Aorta (tissue), 5 donors: ENCODE data around the gene VPS9D1. TPM values are rescaled to one million over a fixed set of nuclear protein-coding genes. Genes with fewer than 3 reads are reported as not detected.
A peak's percentile ranks its signal among the peaks of the same experiment; 100 is the strongest.

ENCODE experiments used
- ATAC-seq: fragments of 200-7000 bp; cut with Tn5 transposase; one replicate; pipeline ENCODE4 v1.9.1; 2022; ENCODE audit warnings: moderate library complexity; ENCODE audit not compliant: low FRiP score
- DNase-seq, 2 donors: peaks; one replicate each; pipeline ENCODE4 v3.0.0-alpha.2; 2020
- H3K27ac ChIP-seq, 2 donors: one replicate each; pipeline ENCODE4 v1.5.1; 2013; ENCODE audit warnings: low read length in 2 of 2, mild to moderate bottlenecking in 2 of 2, moderate library complexity in 2 of 2, control low read depth in 1 of 2, inconsistent platforms in 1 of 2, low read depth in 1 of 2
- H3K27me3 ChIP-seq, 2 donors: one replicate each; pipeline ENCODE4 v1.6.1; 2013; ENCODE audit warnings: control low read depth in 1 of 2, low read length in 1 of 2, mild to moderate bottlenecking in 1 of 2, moderate library complexity in 1 of 2; ENCODE audit not compliant: insufficient read depth in 2 of 2, control insufficient read depth in 1 of 2
- H3K36me3 ChIP-seq, 2 donors: one replicate each; pipeline ENCODE4 v1.6.1; 2013; ENCODE audit warnings: control low read depth in 1 of 2, low read length in 1 of 2, mild to moderate bottlenecking in 1 of 2; ENCODE audit not compliant: insufficient read depth in 2 of 2, control insufficient read depth in 1 of 2
- H3K4me1 ChIP-seq, 2 donors: one replicate each; pipeline ENCODE4 v1.6.1; 2013; ENCODE audit warnings: low read length in 2 of 2, control low read depth in 1 of 2, mild to moderate bottlenecking in 1 of 2, moderate library complexity in 1 of 2; ENCODE audit not compliant: insufficient read depth in 2 of 2, control insufficient read depth in 1 of 2
- H3K4me3 ChIP-seq, 2 donors: one replicate each; pipeline ENCODE4 v1.5.1; 2013; ENCODE audit warnings: low read length in 2 of 2, control low read depth in 1 of 2, mild to moderate bottlenecking in 1 of 2
- H3K9me3 ChIP-seq: one replicate; pipeline ENCODE4 v1.6.1; 2013; ENCODE audit warnings: mild to moderate bottlenecking, low read length; ENCODE audit not compliant: control insufficient read depth
- WGBS, 2 donors: extraction: QIAGEN DNeasy Blood & Tissue Kit; methylation state at CpG; one replicate each; pipeline ENCODE4 v1.1.7; 2013; 5-methylcytosine and 5-hydroxymethylcytosine counted together
- intact Hi-C, 2 donors: fragments of 100-400 bp; cut with DNase I; formaldehyde crosslinking; loops; one replicate each; pipeline versions ENCODE4 v1.14.2 to v1.15.0; 2022
- polyA plus RNA-seq, 2 donors: library from polyadenylated mRNA; stranded (reverse); fragments of 200-250 nt; gene quantifications; one replicate each; pipeline ENCODE4 v1.2.3, GENCODE V29; 2013
- total RNA-seq, 2 donors: library from RNA; stranded (reverse); fragmentation: NEBNext Ultra II Directional; extraction: Animal tissue kit (Norgen Biotek cat#: 25700); gene quantifications; one replicate each; pipeline ENCODE4 v1.2.1, GENCODE V29; 2021
- donor health status: healthy with polysubstance abuse.
- donor health status: Bipolar disorder and iron deficiency.
- donor health status: DM: no; HTN: no; CAD: no.
- donor health status: DM: no; HTN: no; CAD: no.
- donor health status: DM: yes; HTN: yes; CAD: no.

VPS9D1 gene
- total and polyA plus RNA-seq, 4 donors = 5.1 to 34.5 (median 12.8) TPM

GRCh38 chr16:89716916-89717687 is 3.6 kb downstream of the VPS9D1 start:
- WGBS, 2 donors = 89 to 92% methylated on average over 26 to 29 of the region's 29 CpGs
- Histone ChIP-seq H3K36me3 (no peaks in the 10 kb centered on the region), H3K4me3 (no peak overlapping the region), H3K27me3 (peaks cover 0 to 2% of the 10 kb centered on the region in 2 donors), H3K27ac (no peak overlapping the region), H3K4me1 (no peaks in the 10 kb centered on the region), H3K9me3 (no peaks in the 10 kb centered on the region)
- no peak for ATAC-seq
- intact Hi-C loops = no loop called here
- DNase-seq = no peak

- H3K4me3 ChIP-seq = no peak overlapping the region
- 84 to 88% methylated on average over 15 of the region's 15 CpGs for WGBS, 2 donors
- H3K27ac ChIP-seq = no peak overlapping the region
- peaks cover 0 to 2% of the 10 kb centered on the region in 2 donors for H3K27me3 ChIP-seq
- H3K4me1 ChIP-seq = no peaks in the 10 kb centered on the region
- ATAC-seq (no peak), DNase-seq (no peak)
- no peaks in the 10 kb centered on the region for H3K9me3 ChIP-seq
- H3K36me3 ChIP-seq = no peaks in the 10 kb centered on the region
- intact Hi-C loops = no loop called here
These were observed 4.2 kb downstream of the VPS9D1 start for GRCh38 chr16:89716493-89716892.

DNA sequence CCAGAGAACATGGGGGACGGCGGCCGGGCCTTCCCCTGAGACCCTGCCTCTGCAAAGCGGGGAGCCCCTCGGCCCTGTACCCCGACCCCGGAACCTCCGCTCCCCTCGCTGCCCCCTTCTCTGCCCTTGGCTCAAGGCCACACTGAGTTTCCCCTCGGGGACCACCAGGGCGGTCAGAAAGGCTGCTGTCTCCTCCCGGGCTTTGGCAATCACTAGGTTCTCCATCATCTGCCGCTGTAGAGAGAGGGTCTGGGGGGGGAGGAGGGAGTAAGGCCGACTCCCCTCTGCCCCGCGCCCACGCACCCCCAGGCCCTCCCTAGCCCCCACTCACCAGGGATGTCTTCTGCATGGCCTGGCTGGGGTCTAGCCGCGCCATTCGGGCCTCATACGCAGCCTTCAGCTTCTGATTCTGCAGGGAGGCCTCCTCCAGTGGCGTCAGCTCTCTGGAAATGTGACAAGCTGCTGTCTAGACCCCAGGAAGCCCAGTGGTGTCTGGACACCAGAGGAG is 8.4 kb downstream of the VPS9D1 start:
- no peaks in the 10 kb centered on the region for H3K27me3 ChIP-seq
- H3K27ac ChIP-seq = no peak overlapping the region
- 17 to 20% methylated on average over 18 to 22 of the region's 22 CpGs for WGBS, 2 donors
- intact Hi-C loops = no loop called here
- no peaks in the 10 kb centered on the region for H3K4me1 ChIP-seq
- no peak overlapping the region for H3K4me3 ChIP-seq
- no peaks in the 10 kb centered on the region for H3K36me3 ChIP-seq
- no peaks in the 10 kb centered on the region for H3K9me3 ChIP-seq
- peak in 1 of 2 donors; percentile 43 for DNase-seq
- ATAC-seq = no peak

GRCh38 chr16:89711601-89712273 is 9.0 kb downstream of the VPS9D1 start:
- 5 to 8% methylated on average over 28 to 48 of the region's 48 CpGs for WGBS, 2 donors
- Histone ChIP-seq H3K4me1 (no peaks in the 10 kb centered on the region), H3K4me3 (no peak overlapping the region), H3K36me3 (no peaks in the 10 kb centered on the region), H3K9me3 (no peaks in the 10 kb centered on the region), H3K27ac (no peak overlapping the region), H3K27me3 (no peaks in the 10 kb centered on the region)
- DNase-seq (peak in 1 of 2 donors; percentile 52), ATAC-seq (peak; percentile 30)
- intact Hi-C loops = no loop called here

- H3K4me3 ChIP-seq = no peak overlapping the region
These were observed 9.8 kb downstream of the VPS9D1 start for GRCh38 chr16:89710709-89711564.

DNA sequence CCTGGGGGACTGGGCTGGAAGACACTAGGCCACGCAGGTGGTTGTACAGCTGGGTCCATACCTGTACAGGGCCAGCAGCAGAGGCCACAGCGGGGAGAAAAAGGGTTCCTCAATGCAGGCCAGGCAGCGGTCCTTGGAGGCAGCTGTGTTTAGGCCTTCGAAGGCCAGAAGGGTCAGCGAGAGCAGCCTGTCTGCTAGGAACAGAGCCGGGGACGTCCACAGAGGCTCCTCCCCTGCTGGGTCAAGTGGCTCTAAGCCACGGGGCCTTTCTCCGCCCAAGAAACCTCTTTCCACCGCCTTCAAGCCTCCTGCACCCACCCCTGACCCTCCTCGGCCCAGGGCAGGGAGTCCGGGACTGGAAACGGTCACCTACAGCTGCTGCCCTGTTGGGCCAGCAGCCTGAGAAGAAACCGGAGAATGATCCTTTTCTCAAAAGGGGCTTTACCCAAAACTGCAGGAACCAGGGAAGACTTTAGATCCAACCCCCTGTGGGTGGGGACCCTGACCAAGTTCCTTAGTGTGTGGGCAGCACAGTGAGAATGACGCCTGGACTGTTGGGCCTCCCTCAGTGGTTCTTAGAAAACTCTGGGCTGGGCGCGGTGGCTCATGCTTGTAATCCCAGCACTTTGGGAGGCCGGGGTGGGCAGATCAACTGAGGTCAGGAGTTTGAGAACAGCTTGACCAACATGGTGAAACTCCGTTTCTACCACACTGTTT is 10.8 kb downstream of the VPS9D1 start:
- Histone ChIP-seq H3K4me1 (no peaks in the 10 kb centered on the region), H3K27me3 (no peaks in the 10 kb centered on the region), H3K4me3 (no peak overlapping the region), H3K9me3 (no peaks in the 10 kb centered on the region), H3K36me3 (no peaks in the 10 kb centered on the region), H3K27ac (no peak overlapping the region)
- ATAC-seq = no peak
- intact Hi-C loops = loop anchor here in 1 of 2 donors (5.0 kb wide), 1 partner anchor 82 kb away; no protein-coding TSS in a partner anchor
- WGBS, 2 donors = 90 to 91% methylated on average over 19 of the region's 19 CpGs
- DNase-seq = peak in 1 of 2 donors; percentile 24

More at GRCh38 chr16:89710709-89711564, 9.8 kb downstream of the VPS9D1 start:
- H3K27me3 ChIP-seq = no peaks in the 10 kb centered on the region
- intact Hi-C loops = no loop called here
- no peak overlapping the region for H3K27ac ChIP-seq
- ATAC-seq = no peak
- H3K36me3 ChIP-seq = no peaks in the 10 kb centered on the region
- WGBS, 2 donors = 81 to 86% methylated on average over 60 to 63 of the region's 63 CpGs
- no peaks in the 10 kb centered on the region for H3K4me1 ChIP-seq
- no peaks in the 10 kb centered on the region for H3K9me3 ChIP-seq
- peak in 1 of 2 donors; percentile 42 for DNase-seq

DNA sequence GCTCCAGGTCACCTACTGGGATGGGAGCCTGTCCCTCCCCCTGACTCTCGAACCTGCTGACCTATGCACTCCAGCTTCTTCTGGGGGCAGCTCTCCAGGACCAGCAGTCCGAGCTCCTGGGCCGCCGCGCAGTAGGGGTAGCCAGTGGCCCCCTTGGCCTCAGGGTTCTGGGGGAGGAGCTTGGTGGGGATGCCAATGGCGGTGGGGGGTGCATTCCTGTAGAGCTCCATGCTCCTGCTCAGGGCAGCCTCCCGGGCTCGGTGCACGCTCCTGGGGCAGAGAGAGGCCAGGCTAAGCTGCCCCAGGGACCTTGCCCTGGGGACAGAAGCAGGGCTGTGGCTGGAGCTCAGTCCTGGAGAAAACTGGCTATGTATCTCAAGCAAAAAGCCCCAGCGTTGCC is 11.5 kb downstream of the VPS9D1 start:
- H3K4me1 ChIP-seq = no peaks in the 10 kb centered on the region
- H3K4me3 ChIP-seq = no peak overlapping the region
- WGBS, 2 donors = 85 to 88% methylated on average over 10 of the region's 10 CpGs
- no peak overlapping the region for H3K27ac ChIP-seq
- ATAC-seq (no peak), DNase-seq (no peak)
- no peaks in the 10 kb centered on the region for H3K36me3 ChIP-seq
- intact Hi-C loops = loop anchor here in 1 of 2 donors (5.0 kb wide), 1 partner anchor 83 kb away; no protein-coding TSS in a partner anchor
- H3K9me3 ChIP-seq = no peaks in the 10 kb centered on the region
- H3K27me3 ChIP-seq = no peaks in the 10 kb centered on the region

- no peaks in the 10 kb centered on the region for H3K27me3 ChIP-seq
- no peak for ATAC-seq
- no peaks in the 10 kb centered on the region for H3K9me3 ChIP-seq
- H3K27ac ChIP-seq = no peak overlapping the region
- no peaks in the 10 kb centered on the region for H3K36me3 ChIP-seq
- H3K4me3 ChIP-seq = no peak overlapping the region
- 90 to 92% methylated on average over 18 to 19 of the region's 19 CpGs for WGBS, 2 donors
- no peaks in the 10 kb centered on the region for H3K4me1 ChIP-seq
- intact Hi-C loops = loop anchor here in 1 of 2 donors (5.0 kb wide), 1 partner anchor 84 kb away; no protein-coding TSS in a partner anchor
- DNase-seq = peak in 1 of 2 donors; percentile 37
These were observed 12.2 kb downstream of the VPS9D1 start for GRCh38 chr16:89708481-89708931.
